Transverse colon (tissue), 4 donors: ENCODE data around the gene FRS3.

Experiments
- EP300 ChIP-seq: sonication (generic); formaldehyde crosslinking; IDR thresholded peaks from one replicate; pipeline ENCODE4 v1.6.1; 2017; ENCODE audit warnings: antibody characterized with exemption, low read depth
- POLR2A ChIP-seq: fragments of 450-650 bp; IDR thresholded peaks from one replicate; pipeline ENCODE4 v1.6.1; 2016; ENCODE audit warnings: antibody characterized with exemption, mild to moderate bottlenecking, moderate library complexity
- POLR2AphosphoS5 ChIP-seq, 3 donors: sonication (generic); formaldehyde crosslinking; IDR thresholded peaks; one replicate each; pipeline ENCODE4 v1.6.1; 2016; ENCODE audit warnings: antibody characterized with exemption in 3 of 3
- TF ChIP-seq, protein P1 (sequence below), 5 experiments: fragments of 200-600 bp in 3 of 5; fragments of 450-650 bp in 2 of 5; sonication (generic) in 3 of 5; IDR thresholded peaks; 1 replicate in 2 of 5; 2 replicates in 3 of 5; pipeline ENCODE4 v1.5.1; 2016 to 2017; ENCODE audit warnings: antibody characterized with exemption in 5 of 5, inconsistent platforms in 3 of 5, mild to moderate bottlenecking in 2 of 5, moderate library complexity in 1 of 5

DNA sequence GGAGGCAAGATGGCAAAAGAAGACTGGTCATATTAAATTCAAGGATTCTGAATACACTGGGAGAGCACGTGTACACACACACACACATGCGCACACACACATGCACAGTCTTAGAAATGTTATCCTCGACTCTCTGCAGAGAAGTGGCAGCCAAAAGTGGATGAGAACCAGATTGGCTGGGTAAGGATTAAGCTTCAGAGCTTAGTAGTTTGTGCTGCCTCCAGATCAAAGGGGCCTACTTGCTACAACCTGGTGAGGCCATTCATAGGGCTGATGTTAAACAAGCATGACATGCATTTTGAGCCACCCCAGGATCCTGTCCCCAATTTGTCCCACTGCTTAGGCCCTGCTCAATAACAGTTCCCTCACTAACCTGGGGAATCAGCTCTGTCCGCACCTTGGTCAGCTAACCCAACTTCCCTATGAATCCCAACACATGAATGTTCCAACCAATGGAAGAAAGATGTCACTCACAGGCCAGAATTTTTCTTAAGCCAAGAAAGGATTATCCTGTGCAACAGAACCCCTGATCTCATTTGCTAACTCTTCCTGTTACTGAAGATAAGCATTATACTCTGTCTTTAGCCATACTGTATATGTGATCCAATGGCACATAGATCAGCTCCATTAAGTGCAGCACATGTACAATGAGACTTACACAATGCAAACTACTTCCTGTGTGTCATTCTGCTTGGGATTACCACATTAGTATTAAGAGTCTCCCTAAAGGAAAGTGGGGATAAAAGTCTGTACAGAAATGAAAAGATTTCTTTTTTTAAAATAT is 38.8 kb upstream of the FRS3 start:
- TF ChIP-seq, protein P1, sequence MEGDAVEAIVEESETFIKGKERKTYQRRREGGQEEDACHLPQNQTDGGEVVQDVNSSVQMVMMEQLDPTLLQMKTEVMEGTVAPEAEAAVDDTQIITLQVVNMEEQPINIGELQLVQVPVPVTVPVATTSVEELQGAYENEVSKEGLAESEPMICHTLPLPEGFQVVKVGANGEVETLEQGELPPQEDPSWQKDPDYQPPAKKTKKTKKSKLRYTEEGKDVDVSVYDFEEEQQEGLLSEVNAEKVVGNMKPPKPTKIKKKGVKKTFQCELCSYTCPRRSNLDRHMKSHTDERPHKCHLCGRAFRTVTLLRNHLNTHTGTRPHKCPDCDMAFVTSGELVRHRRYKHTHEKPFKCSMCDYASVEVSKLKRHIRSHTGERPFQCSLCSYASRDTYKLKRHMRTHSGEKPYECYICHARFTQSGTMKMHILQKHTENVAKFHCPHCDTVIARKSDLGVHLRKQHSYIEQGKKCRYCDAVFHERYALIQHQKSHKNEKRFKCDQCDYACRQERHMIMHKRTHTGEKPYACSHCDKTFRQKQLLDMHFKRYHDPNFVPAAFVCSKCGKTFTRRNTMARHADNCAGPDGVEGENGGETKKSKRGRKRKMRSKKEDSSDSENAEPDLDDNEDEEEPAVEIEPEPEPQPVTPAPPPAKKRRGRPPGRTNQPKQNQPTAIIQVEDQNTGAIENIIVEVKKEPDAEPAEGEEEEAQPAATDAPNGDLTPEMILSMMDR (IDR thresholded peaks at IDR 0.05) = no peak
- TF ChIP-seq POLR2A (no peak), EP300 (no peak), POLR2AphosphoS5 (IDR thresholded peaks at IDR 0.05) (no peak)
